Loucy (cell line): ENCODE results near the gene IFT88.

ENCODE experiments used
- CTCF ChIP-seq: fragments of 200-600 bp; sonication (generic); conservative IDR thresholded peaks from 2 replicates; pipeline ENCODE4 v1.5.1; 2014; ENCODE audit warnings: mild to moderate bottlenecking, antibody characterized with exemption, low read length
- EZH2phosphoT487 ChIP-seq: fragments of 200-600 bp; IDR thresholded peaks from 2 replicates; pipeline ENCODE4 v1.6.1; 2018; ENCODE audit warnings: antibody characterized with exemption, mild to moderate bottlenecking, moderate library complexity, borderline replicate concordance

GRCh38 chr13:20691616-20692015 is 124.7 kb downstream of the IFT88 start:
- TF ChIP-seq CTCF = no peak
- TF ChIP-seq EZH2phosphoT487 = no peak
